Activated B cell treated with CpG ODN at 0.5 μM for 24 hours (primary cell): ENCODE results near the gene RPL11. TPM values are rescaled to one million over a fixed set of nuclear protein-coding genes. Genes with fewer than 3 reads are reported as not detected.

Experiments
- ATAC-seq: fragments of 200-7000 bp; cut with Tn5 transposase; one replicate; pipeline ENCODE4 v1.10.0; 2021; ENCODE audit warnings: low read depth, mild to moderate bottlenecking, moderate library complexity
- CTCF ChIA-PET: fragments of 350-600 bp; sonication (Branson Sonifier 250); formaldehyde crosslinking; loops from one replicate; lab custom pipeline; 2021; ENCODE audit warnings: antibody characterized with exemption; lab: Charles Lee
- POLR2A ChIA-PET: fragments of 350-600 bp; sonication (Branson Sonifier 250); formaldehyde crosslinking; loops from one replicate; lab custom pipeline; 2021; ENCODE audit warnings: antibody characterized with exemption; lab: Charles Lee
- DNase-seq: peaks from one replicate; pipeline ENCODE4 v3.0.0; 2022
- H3K27ac Mint-ChIP-seq: one replicate; pipeline ENCODE4 v1.8.0; 2020; ENCODE audit warnings: mixed read lengths
- H3K27me3 Mint-ChIP-seq: one replicate; pipeline ENCODE4 v1.8.0; 2021; ENCODE audit warnings: mixed read lengths
- H3K36me3 Mint-ChIP-seq: one replicate; pipeline ENCODE4 v1.8.0; 2021; ENCODE audit warnings: low read depth, mixed read lengths
- H3K4me1 Mint-ChIP-seq: one replicate; pipeline ENCODE4 v1.8.0; 2021; ENCODE audit warnings: mixed read lengths
- H3K4me3 Mint-ChIP-seq: one replicate; pipeline ENCODE4 v1.8.0; 2020; ENCODE audit warnings: mild to moderate bottlenecking, mixed read lengths
- H3K9me3 Mint-ChIP-seq: one replicate; pipeline ENCODE4 v1.8.0; 2020; ENCODE audit warnings: mixed read lengths
- intact Hi-C: fragments of 100-400 bp; cut with micrococcal nuclease; formaldehyde crosslinking; loops from one replicate; pipeline ENCODE4 v1.15.1; 2024
- total RNA-seq: library from RNA; stranded (reverse); gene quantifications from 2 replicates; pipeline ENCODE4 v1.2.3, GENCODE V29; 2022
- TF ChIP-seq, protein P1 (sequence below): fragments of 200-600 bp; IDR thresholded peaks from one replicate; pipeline ENCODE4 v1.8.0; 2022; ENCODE audit warnings: antibody characterized with exemption, mild to moderate bottlenecking

The RPL11 gene
- total RNA-seq, 1 donor from 2014 or later = 1,956 TPM

- peak; percentile 91 for ATAC-seq
- DNase-seq = peak; percentile 76
- Mint-ChIP-seq H3K9me3 (no peaks in the 10 kb centered on the region), H3K4me1 (peaks cover 53% of the 10 kb centered on the region), H3K27ac (peak within 1 kb of the TSS; percentile 89), H3K36me3 (peaks cover 36% of the 10 kb centered on the region), H3K4me3 (peak within 1 kb of the TSS; percentile 90), H3K27me3 (no peaks in the 10 kb centered on the region)
- intact Hi-C loops = loop anchor here (1.0 kb wide), 3 partner anchors 15 to 52 kb away; partner anchors contain the start of gene RPL11
- TF ChIP-seq, protein P1, sequence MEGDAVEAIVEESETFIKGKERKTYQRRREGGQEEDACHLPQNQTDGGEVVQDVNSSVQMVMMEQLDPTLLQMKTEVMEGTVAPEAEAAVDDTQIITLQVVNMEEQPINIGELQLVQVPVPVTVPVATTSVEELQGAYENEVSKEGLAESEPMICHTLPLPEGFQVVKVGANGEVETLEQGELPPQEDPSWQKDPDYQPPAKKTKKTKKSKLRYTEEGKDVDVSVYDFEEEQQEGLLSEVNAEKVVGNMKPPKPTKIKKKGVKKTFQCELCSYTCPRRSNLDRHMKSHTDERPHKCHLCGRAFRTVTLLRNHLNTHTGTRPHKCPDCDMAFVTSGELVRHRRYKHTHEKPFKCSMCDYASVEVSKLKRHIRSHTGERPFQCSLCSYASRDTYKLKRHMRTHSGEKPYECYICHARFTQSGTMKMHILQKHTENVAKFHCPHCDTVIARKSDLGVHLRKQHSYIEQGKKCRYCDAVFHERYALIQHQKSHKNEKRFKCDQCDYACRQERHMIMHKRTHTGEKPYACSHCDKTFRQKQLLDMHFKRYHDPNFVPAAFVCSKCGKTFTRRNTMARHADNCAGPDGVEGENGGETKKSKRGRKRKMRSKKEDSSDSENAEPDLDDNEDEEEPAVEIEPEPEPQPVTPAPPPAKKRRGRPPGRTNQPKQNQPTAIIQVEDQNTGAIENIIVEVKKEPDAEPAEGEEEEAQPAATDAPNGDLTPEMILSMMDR = no peak
- ChIA-PET POLR2A (interaction anchor here (0.5 to 10.6 kb wide), 21 partner anchors 9 to 1504 kb away, joined by 3 to 229 read pairs (median 4); partner anchors contain the start of genes GALE, HNRNPR, PITHD1 and PNRC2), CTCF (interaction anchor here (0.6 to 4.7 kb wide), 12 partner anchors 9 to 198 kb away, joined by 3 to 40 read pairs (median 4); partner anchors contain the start of gene RPL11)
Observed at GRCh38 chr1:23743287-23744152, 51.9 kb downstream of the RPL11 start, which contains the start of gene ELOA. Gene ELOA, plus strand, starts transcription at chr1:23743471. Its CDS starts 33 bp downstream, at chr1:23743504.

GRCh38 chr1:23745515-23745914, 53.9 kb downstream of the RPL11 start:
- intact Hi-C loops = loop anchor here (5.0 kb wide), 1 partner anchor 248 kb away; no protein-coding TSS in a partner anchor

More at GRCh38 chr1:23745515-23745914, 53.9 kb downstream of the RPL11 start:
- peak overlapping the region; percentile 41 for H3K27ac Mint-ChIP-seq
- H3K36me3 Mint-ChIP-seq = peaks cover 52% of the 10 kb centered on the region
- H3K9me3 Mint-ChIP-seq = no peaks in the 10 kb centered on the region
- DNase-seq (no peak), ATAC-seq (peak; percentile 14)
- POLR2A ChIA-PET = interaction anchor here (0.8 to 10.6 kb wide), 3 partner anchors 9 to 50 kb away, joined by 4 to 229 read pairs (median 145); partner anchors contain the start of gene RPL11
- H3K4me3 Mint-ChIP-seq = peak overlapping the region; percentile 90
- H3K4me1 Mint-ChIP-seq = peaks cover 59% of the 10 kb centered on the region
- CTCF ChIA-PET = interaction anchor here (0.6 to 4.7 kb wide), 13 partner anchors 19 to 171 kb away, joined by 3 to 40 read pairs (median 3); partner anchors contain the start of gene RPL11
- TF ChIP-seq, protein P1 = no peak
- H3K27me3 Mint-ChIP-seq = no peaks in the 10 kb centered on the region

Other genes with a start within 250 kb of the RPL11 start
- 1.9 and 3.1 TPM in 2 replicates for gene ASAP3, start 207.6 kb upstream of the RPL11 start, total RNA-seq
- 2.4 and 3.4 TPM in 2 replicates for gene E2F2, start 160.6 kb upstream of the RPL11 start, total RNA-seq
- gene ID3, start 132.3 kb upstream of the RPL11 start, total RNA-seq = 195 and 205 TPM in 2 replicates
- 70.2 and 72.6 TPM in 2 replicates for gene ELOA, start 51.7 kb downstream of the RPL11 start, total RNA-seq
- gene PITHD1, start 86.6 kb downstream of the RPL11 start, total RNA-seq = 58.7 and 63.3 TPM in 2 replicates
- gene LYPLA2, start 99.3 kb downstream of the RPL11 start, total RNA-seq = 75.8 and 81.6 TPM in 2 replicates
- gene GALE, start 108.9 kb downstream of the RPL11 start, total RNA-seq = 15.9 and 16.4 TPM in 2 replicates
- 21.0 and 30.7 TPM in 2 replicates for gene HMGCL, start 133.6 kb downstream of the RPL11 start, total RNA-seq
- 9.5 and 10.7 TPM in 2 replicates for gene FUCA1, start 176.5 kb downstream of the RPL11 start, total RNA-seq
- gene CNR2, start 221.6 kb downstream of the RPL11 start, total RNA-seq = 44.5 and 51.0 TPM in 2 replicates